Subcutaneous abdominal adipose tissue (tissue), 5 donors: ENCODE measurements around the gene TIMELESS.

Source experiments
- H3K27ac ChIP-seq: one replicate; pipeline ENCODE4 v1.7.0; 2013; ENCODE audit warnings: low read depth, mild to moderate bottlenecking, inconsistent platforms, low read length, moderate library complexity
- H3K27me3 ChIP-seq, 5 donors: one replicate each; pipeline ENCODE4 v1.7.0; 2013; ENCODE audit warnings: low read length in 5 of 5, inconsistent platforms in 1 of 5; ENCODE audit not compliant: control insufficient read depth in 5 of 5, insufficient read depth in 4 of 5
- H3K36me3 ChIP-seq, 5 donors: one replicate each; pipeline ENCODE4 v1.7.0; 2013; ENCODE audit warnings: low read length in 5 of 5; ENCODE audit not compliant: control insufficient read depth in 5 of 5, insufficient read depth in 5 of 5
- H3K4me1 ChIP-seq, 5 donors: one replicate each; pipeline ENCODE4 v1.7.0; 2013; ENCODE audit warnings: low read length in 5 of 5, mild to moderate bottlenecking in 3 of 5, moderate library complexity in 1 of 5; ENCODE audit not compliant: control insufficient read depth in 5 of 5, insufficient read depth in 5 of 5
- H3K4me3 ChIP-seq, 5 donors: one replicate each; pipeline ENCODE4 v1.7.0; 2013; ENCODE audit warnings: low read length in 5 of 5, low read depth in 1 of 5
- H3K9ac ChIP-seq, 5 donors: one replicate each; pipeline ENCODE4 v1.7.0; 2013; ENCODE audit warnings: low read length in 5 of 5, mild to moderate bottlenecking in 4 of 5, moderate library complexity in 3 of 5
- H3K9me3 ChIP-seq, 5 donors: one replicate each; pipeline ENCODE4 v1.7.0; 2013; ENCODE audit warnings: low read length in 5 of 5; ENCODE audit not compliant: control insufficient read depth in 5 of 5
- donor health status: healthy.
- donor health status: healthy.
- donor health status: healthy.
- donor health status: healthy.
- donor health status: healthy.

The TIMELESS gene

GRCh38 chr12:56487448-56488040 is 38.3 kb upstream of the TIMELESS start:
- Histone ChIP-seq H3K9me3 (no peaks in the 10 kb centered on the region), H3K27me3 (peaks cover 0 to 15% (median 3%) of the 10 kb centered on the region in 5 donors), H3K4me3 (peak overlapping the region; percentile 54 to 75 (median 67)), H3K36me3 (no peaks in the 10 kb centered on the region), H3K27ac (no peak overlapping the region), H3K4me1 (peaks cover 6 to 21% (median 18%) of the 10 kb centered on the region in 5 donors), H3K9ac (peak overlapping the region in 2 of 5 donors; percentile 53 to 71)

- Histone ChIP-seq H3K9ac (no peak overlapping the region), H3K36me3 (no peaks in the 10 kb centered on the region), H3K27ac (no peak overlapping the region), H3K27me3 (peaks cover 0 to 13% (median 3%) of the 10 kb centered on the region in 5 donors), H3K4me1 (peaks cover 6 to 21% (median 18%) of the 10 kb centered on the region in 5 donors), H3K9me3 (no peaks in the 10 kb centered on the region), H3K4me3 (peak overlapping the region in 1 of 5 donors; percentile 67)
These were observed 37.5 kb upstream of the TIMELESS start for GRCh38 chr12:56486694-56487093.

- Histone ChIP-seq H3K9ac (no peak overlapping the region), H3K27me3 (peaks cover 0 to 7% (median 0%) of the 10 kb centered on the region in 5 donors), H3K9me3 (no peaks in the 10 kb centered on the region), H3K27ac (no peak overlapping the region), H3K4me3 (no peak overlapping the region), H3K4me1 (peaks cover 6 to 21% (median 18%) of the 10 kb centered on the region in 5 donors), H3K36me3 (no peaks in the 10 kb centered on the region)
These were observed 35.3 kb upstream of the TIMELESS start for GRCh38 chr12:56484566-56484965.

- Histone ChIP-seq H3K4me3 (no peak overlapping the region), H3K4me1 (no peaks in the 10 kb centered on the region), H3K36me3 (no peaks in the 10 kb centered on the region), H3K27ac (no peak overlapping the region), H3K27me3 (no peaks in the 10 kb centered on the region), H3K9ac (no peak overlapping the region), H3K9me3 (no peaks in the 10 kb centered on the region)
These were observed 30.4 kb upstream of the TIMELESS start for GRCh38 chr12:56479625-56480024.

- Histone ChIP-seq H3K27ac (no peak overlapping the region), H3K27me3 (no peaks in the 10 kb centered on the region), H3K9ac (no peak overlapping the region), H3K36me3 (peaks cover 0 to 6% (median 0%) of the 10 kb centered on the region in 5 donors), H3K9me3 (no peaks in the 10 kb centered on the region), H3K4me1 (no peaks in the 10 kb centered on the region), H3K4me3 (no peak overlapping the region)
These were observed 28.4 kb upstream of the TIMELESS start for GRCh38 chr12:56477521-56478225.

GRCh38 chr12:56476972-56477432 is 27.8 kb upstream of the TIMELESS start:
- no peak overlapping the region for H3K27ac ChIP-seq
- no peaks in the 10 kb centered on the region for H3K4me1 ChIP-seq
- peaks cover 0 to 8% (median 0%) of the 10 kb centered on the region in 5 donors for H3K36me3 ChIP-seq
- H3K9me3 ChIP-seq, result no peaks in the 10 kb centered on the region
- no peak overlapping the region for H3K9ac ChIP-seq
- no peaks in the 10 kb centered on the region for H3K27me3 ChIP-seq
- H3K4me3 ChIP-seq, result no peak overlapping the region

GRCh38 chr12:56476143-56476542 is 26.9 kb upstream of the TIMELESS start:
- no peak overlapping the region for H3K4me3 ChIP-seq
- H3K9me3 ChIP-seq, result no peaks in the 10 kb centered on the region
- H3K9ac ChIP-seq, result no peak overlapping the region
- no peak overlapping the region for H3K27ac ChIP-seq
- H3K27me3 ChIP-seq, result no peaks in the 10 kb centered on the region
- H3K4me1 ChIP-seq, result no peaks in the 10 kb centered on the region
- H3K36me3 ChIP-seq, result peaks cover 0 to 8% (median 2%) of the 10 kb centered on the region in 5 donors

GRCh38 chr12:56474389-56474788 is 25.2 kb upstream of the TIMELESS start:
- no peak overlapping the region for H3K4me3 ChIP-seq
- no peak overlapping the region for H3K27ac ChIP-seq
- H3K9me3 ChIP-seq, result no peaks in the 10 kb centered on the region

GRCh38 chr12:56469007-56469930 is 20.0 kb upstream of the TIMELESS start:
- H3K9ac ChIP-seq, result peak overlapping the region; percentile 89 to 96 (median 92)
- H3K36me3 ChIP-seq, result peaks cover 0 to 5% (median 4%) of the 10 kb centered on the region in 5 donors
- H3K27me3 ChIP-seq, result no peaks in the 10 kb centered on the region
- H3K4me3 ChIP-seq, result peak overlapping the region; percentile 90 to 99 (median 98)
- H3K9me3 ChIP-seq, result no peaks in the 10 kb centered on the region
- peaks cover 0 to 20% (median 15%) of the 10 kb centered on the region in 5 donors for H3K4me1 ChIP-seq
- H3K27ac ChIP-seq, result peak overlapping the region; percentile 93

More at GRCh38 chr12:56474389-56474788, 25.2 kb upstream of the TIMELESS start:
- no peaks in the 10 kb centered on the region for H3K27me3 ChIP-seq
- peaks cover 0 to 7% (median 5%) of the 10 kb centered on the region in 5 donors for H3K4me1 ChIP-seq
- H3K9ac ChIP-seq, result no peak overlapping the region
- peaks cover 0 to 8% (median 4%) of the 10 kb centered on the region in 5 donors for H3K36me3 ChIP-seq
